HEK293 (cell line): Measurements from ENCODE around the gene ABLIM2.

Source experiments
- CTCF ChIA-PET: fragments of 350-600 bp; formaldehyde crosslinking; extraction: SDS; loops from one replicate; lab custom pipeline; 2021; ENCODE audit warnings: antibody characterized with exemption; lab: Yijun Ruan, JAX
- POLR2A ChIA-PET: fragments of 300-600 bp; formaldehyde crosslinking; extraction: SDS; loops from one replicate; lab custom pipeline; 2020; ENCODE audit warnings: antibody characterized with exemption, inconsistent platforms; lab: Yijun Ruan, JAX
- H3K27ac ChIP-seq: fragments of 200-500 bp; sonication (Bioruptor generic); 2 replicates; pipeline ENCODE4 v1.5.1; 2014; ENCODE audit warnings: low read depth, low read length, control low read depth, inconsistent platforms; ENCODE audit errors: extremely low read depth
- H3K36me3 ChIP-seq, 2 experiments: fragments of 200-500 bp in 1 of 2; sonication (Bioruptor generic) in 1 of 2; 1 replicate in 1 of 2; 2 replicates in 1 of 2; pipeline ENCODE4 v1.5.1; 2014 to 2017; ENCODE audit warnings: inconsistent platforms in 2 of 2, low read length in 2 of 2; ENCODE audit not compliant: control insufficient read depth in 2 of 2, insufficient read depth in 1 of 2
- H3K4me1 ChIP-seq: fragments of 200-500 bp; sonication (Bioruptor generic); 2 replicates; pipeline ENCODE4 v1.5.1; 2014; ENCODE audit warnings: mild to moderate bottlenecking, low read length, inconsistent platforms; ENCODE audit not compliant: control insufficient read depth, insufficient read depth
- H3K4me3 ChIP-seq: 2 replicates; pipeline ENCODE4 v1.5.1; 2011; ENCODE audit warnings: low read depth, mild to moderate bottlenecking, control low read depth, low read length, moderate library complexity
- H3K9me3 ChIP-seq: fragments of 200-500 bp; sonication (Bioruptor generic); 2 replicates; pipeline ENCODE4 v1.5.1; 2014; ENCODE audit warnings: low read depth, low read length, inconsistent platforms; ENCODE audit not compliant: control insufficient read depth, insufficient read depth
- BCL11B ChIP-seq: fragments of 450-650 bp; formaldehyde crosslinking; IDR thresholded peaks from 2 replicates; pipeline ENCODE4 v1.5.1; 2016; ENCODE audit warnings: low read depth, missing biosample characterization, missing genetic modification characterization
- GLIS2 ChIP-seq: fragments of 450-650 bp; formaldehyde crosslinking; IDR thresholded peaks from 2 replicates; pipeline ENCODE4 v1.5.1; 2016; ENCODE audit warnings: missing biosample characterization, missing genetic modification characterization
- HIC1 ChIP-seq: fragments of 450-650 bp; formaldehyde crosslinking; IDR thresholded peaks from 2 replicates; pipeline ENCODE4 v1.5.1; 2016; ENCODE audit warnings: missing biosample characterization, missing genetic modification characterization
- HOXD13 ChIP-seq: sonication (generic); formaldehyde crosslinking; IDR thresholded peaks from 2 replicates; pipeline ENCODE4 v1.8.0; 2022; ENCODE audit warnings: missing genetic modification reagents, borderline replicate concordance
- KLF10 ChIP-seq: fragments of 450-650 bp; IDR thresholded peaks from 2 replicates; pipeline ENCODE4 v1.5.1; 2018; ENCODE audit warnings: missing biosample characterization, mild to moderate bottlenecking, missing genetic modification characterization
- KLF8 ChIP-seq: fragments of 450-650 bp; formaldehyde crosslinking; IDR thresholded peaks from 2 replicates; pipeline ENCODE4 v1.5.1; 2016; ENCODE audit warnings: missing biosample characterization, missing genetic modification characterization
- KLF9 ChIP-seq: fragments of 450-650 bp; formaldehyde crosslinking; IDR thresholded peaks from 2 replicates; pipeline ENCODE4 v1.5.1; 2016; ENCODE audit warnings: missing biosample characterization, missing genetic modification characterization, low read depth
- MEIS1 ChIP-seq: sonication (generic); formaldehyde crosslinking; IDR thresholded peaks from 2 replicates; pipeline ENCODE4 v1.8.1; 2022; ENCODE audit warnings: missing genetic modification reagents, mild to moderate bottlenecking, borderline replicate concordance
- MZF1 ChIP-seq: fragments of 450-650 bp; formaldehyde crosslinking; IDR thresholded peaks from 2 replicates; pipeline ENCODE4 v1.5.1; 2017; ENCODE audit warnings: missing biosample characterization, missing genetic modification characterization, borderline replicate concordance
- ZBTB21 ChIP-seq: fragments of 450-650 bp; formaldehyde crosslinking; IDR thresholded peaks from 2 replicates; pipeline ENCODE4 v1.5.1; 2017; ENCODE audit warnings: missing biosample characterization, missing genetic modification characterization
- ZBTB7A ChIP-seq: fragments of 450-650 bp; formaldehyde crosslinking; IDR thresholded peaks from 2 replicates; pipeline ENCODE4 v1.5.1; 2016; ENCODE audit warnings: low read depth, missing biosample characterization, missing genetic modification characterization
- ZIC2 ChIP-seq: fragments of 450-650 bp; formaldehyde crosslinking; IDR thresholded peaks from 2 replicates; pipeline ENCODE4 v1.5.1; 2016; ENCODE audit warnings: missing biosample characterization, missing genetic modification characterization
- ZNF112 ChIP-seq: fragments of 450-650 bp; formaldehyde crosslinking; IDR thresholded peaks from 2 replicates; pipeline ENCODE4 v1.5.0; 2017; ENCODE audit warnings: missing biosample characterization, missing genetic modification characterization
- ZNF140 ChIP-seq: fragments of 450-650 bp; formaldehyde crosslinking; IDR thresholded peaks from 2 replicates; pipeline ENCODE4 v1.5.1; 2016; ENCODE audit warnings: missing biosample characterization, missing genetic modification characterization
- ZNF169 ChIP-seq: fragments of 450-650 bp; formaldehyde crosslinking; IDR thresholded peaks from 2 replicates; pipeline ENCODE4 v1.5.1; 2016; ENCODE audit warnings: missing biosample characterization, missing genetic modification characterization
- ZNF223 ChIP-seq: fragments of 450-650 bp; formaldehyde crosslinking; IDR thresholded peaks from 2 replicates; pipeline ENCODE4 v1.5.1; 2016; ENCODE audit warnings: missing biosample characterization, missing genetic modification characterization
- ZNF292 ChIP-seq: fragments of 450-650 bp; formaldehyde crosslinking; IDR thresholded peaks from 2 replicates; pipeline ENCODE4 v1.5.1; 2016; ENCODE audit warnings: low read depth, missing biosample characterization, missing genetic modification characterization, borderline replicate concordance
- ZNF341 ChIP-seq: fragments of 450-650 bp; formaldehyde crosslinking; IDR thresholded peaks from 2 replicates; pipeline ENCODE4; 2016; ENCODE audit warnings: low read depth, missing biosample characterization, missing genetic modification characterization
- ZNF350 ChIP-seq: fragments of 450-650 bp; formaldehyde crosslinking; IDR thresholded peaks from 2 replicates; pipeline ENCODE4 v1.5.0; 2017; ENCODE audit warnings: missing biosample characterization, mild to moderate bottlenecking, missing genetic modification characterization
- ZNF449 ChIP-seq: fragments of 450-650 bp; formaldehyde crosslinking; IDR thresholded peaks from 2 replicates; pipeline ENCODE4 v1.5.1; 2017; ENCODE audit warnings: missing biosample characterization, mild to moderate bottlenecking, missing genetic modification characterization, moderate library complexity
- ZNF488 ChIP-seq: fragments of 450-650 bp; formaldehyde crosslinking; IDR thresholded peaks from 2 replicates; pipeline ENCODE4 v1.5.1; 2016; ENCODE audit warnings: missing biosample characterization, missing genetic modification characterization
- ZNF560 ChIP-seq: fragments of 450-650 bp; formaldehyde crosslinking; IDR thresholded peaks from 2 replicates; pipeline ENCODE4 v1.5.1; 2017; ENCODE audit warnings: missing biosample characterization, missing genetic modification characterization, borderline replicate concordance
- ZNF561 ChIP-seq: fragments of 450-650 bp; IDR thresholded peaks from 2 replicates; pipeline ENCODE4 v1.5.1; 2018; ENCODE audit warnings: missing biosample characterization, missing genetic modification characterization, borderline replicate concordance
- ZNF600 ChIP-seq: fragments of 450-650 bp; formaldehyde crosslinking; IDR thresholded peaks from 2 replicates; pipeline ENCODE4 v1.5.1; 2016; ENCODE audit warnings: missing biosample characterization, missing genetic modification characterization
- ZNF654 ChIP-seq: fragments of 450-650 bp; formaldehyde crosslinking; IDR thresholded peaks from 2 replicates; pipeline ENCODE4 v1.5.1; 2016; ENCODE audit warnings: low read depth, missing biosample characterization, missing genetic modification characterization
- ZNF776 ChIP-seq: fragments of 450-650 bp; formaldehyde crosslinking; IDR thresholded peaks from 2 replicates; pipeline ENCODE4 v1.5.0; 2017; ENCODE audit warnings: missing biosample characterization, missing genetic modification characterization, borderline replicate concordance
- ZNF785 ChIP-seq: fragments of 450-650 bp; formaldehyde crosslinking; IDR thresholded peaks from 2 replicates; pipeline ENCODE4 v1.5.1; 2016; ENCODE audit warnings: missing biosample characterization, missing genetic modification characterization
- ZSCAN4 ChIP-seq: fragments of 450-650 bp; formaldehyde crosslinking; IDR thresholded peaks from 2 replicates; pipeline ENCODE4 v1.5.1; 2017; ENCODE audit warnings: missing biosample characterization, missing genetic modification characterization

Gene ABLIM2

GRCh38 chr4:8144359-8144758 is 14.3 kb downstream of the ABLIM2 start:
- H3K9me3 ChIP-seq = no peaks in the 10 kb centered on the region
- POLR2A ChIA-PET = no interaction called here
- TF ChIP-seq KLF8 (tag by site-specific recombination) = no peak
- no peak for TF ChIP-seq ZBTB7A (tag by site-specific recombination)
- no peak for TF ChIP-seq ZSCAN4 (tag by site-specific recombination)
- TF ChIP-seq ZNF560 (tag by site-specific recombination) = no peak
- no peak for TF ChIP-seq HIC1 (tag by site-specific recombination)
- TF ChIP-seq ZNF654 (tag by site-specific recombination) = no peak
- no peak for TF ChIP-seq MEIS1 (CRISPR knock-in tag)
- no peak for TF ChIP-seq ZNF350 (tag by site-specific recombination)
- no peak for TF ChIP-seq ZNF488 (tag by site-specific recombination)
- no peak for TF ChIP-seq ZNF140 (tag by site-specific recombination)
- no peak for TF ChIP-seq KLF9 (tag by site-specific recombination)
- no peak overlapping the region for H3K27ac ChIP-seq
- no peaks in the 10 kb centered on the region for H3K4me1 ChIP-seq
- H3K36me3 ChIP-seq = no peaks in the 10 kb centered on the region
- no peak overlapping the region for H3K4me3 ChIP-seq
- CTCF ChIA-PET = interaction anchor here (0.8 kb wide), 1 partner anchor 122 kb away, joined by 5 read pairs; no protein-coding TSS in a partner anchor

GRCh38 chr4:8143392-8144140 is 15.0 kb downstream of the ABLIM2 start:
- ChIA-PET POLR2A (no interaction called here), CTCF (no interaction called here)
- Histone ChIP-seq H3K36me3 (no peaks in the 10 kb centered on the region), H3K4me3 (no peak overlapping the region), H3K27ac (no peak overlapping the region), H3K4me1 (no peaks in the 10 kb centered on the region), H3K9me3 (no peaks in the 10 kb centered on the region)
- TF ChIP-seq ZNF169 = no peak
- TF ChIP-seq ZIC2 (tag by site-specific recombination) = peak; percentile 61

GRCh38 chr4:8142556-8142955 is 16.1 kb downstream of the ABLIM2 start:
- H3K4me3 ChIP-seq = no peak overlapping the region
- POLR2A ChIA-PET = no interaction called here
- H3K9me3 ChIP-seq = no peaks in the 10 kb centered on the region
- H3K4me1 ChIP-seq = no peaks in the 10 kb centered on the region
- no peaks in the 10 kb centered on the region for H3K36me3 ChIP-seq
- CTCF ChIA-PET = no interaction called here
- no peak overlapping the region for H3K27ac ChIP-seq
- TF ChIP-seq ZNF449 (tag by site-specific recombination) = no peak
- no peak for TF ChIP-seq ZNF785 (tag by site-specific recombination)
- no peak for TF ChIP-seq ZNF341 (tag by site-specific recombination)
- TF ChIP-seq ZNF561 (tag by site-specific recombination) = no peak
- TF ChIP-seq ZNF292 = no peak
- TF ChIP-seq ZNF223 (tag by site-specific recombination) = no peak
- no peak for TF ChIP-seq MZF1 (tag by site-specific recombination)
- no peak for TF ChIP-seq KLF10
- TF ChIP-seq ZBTB21 (tag by site-specific recombination) = no peak
- no peak for TF ChIP-seq ZNF112 (tag by site-specific recombination)
- TF ChIP-seq ZNF776 (tag by site-specific recombination) = no peak
- TF ChIP-seq BCL11B = no peak
- TF ChIP-seq GLIS2 = no peak
- TF ChIP-seq HOXD13 (CRISPR knock-in tag) = no peak
- no peak for TF ChIP-seq ZNF600 (tag by site-specific recombination)
